Non-pigmented ciliary epithelial cell (primary cell): Measurements from ENCODE around the gene SFTPD.
"Not testable (repeated sequence)": the region's sequence is repeated elsewhere in the genome, so short reads cannot be mapped to it uniquely, and the experiment has no call there.

Experiments used
- DNase-seq: peaks from one replicate; pipeline ENCODE4 v3.0.0-alpha.2; 2010; ENCODE audit warnings: low read depth

SFTPD gene

GRCh38 chr10:79948976-79949722, at the start of gene SFTPD:
SFTPD (minus strand) TSS chr10:79949105; CDS start chr10:79946659, 2,446 bp downstream.
- no peak for DNase-seq

- DNase-seq: no peak
Measured at GRCh38 chr10:79995979-79996634, 47.2 kb upstream of the SFTPD start.

GRCh38 chr10:79994556-79994955, 45.7 kb upstream of the SFTPD start:
- DNase-seq: no peak

DNA sequence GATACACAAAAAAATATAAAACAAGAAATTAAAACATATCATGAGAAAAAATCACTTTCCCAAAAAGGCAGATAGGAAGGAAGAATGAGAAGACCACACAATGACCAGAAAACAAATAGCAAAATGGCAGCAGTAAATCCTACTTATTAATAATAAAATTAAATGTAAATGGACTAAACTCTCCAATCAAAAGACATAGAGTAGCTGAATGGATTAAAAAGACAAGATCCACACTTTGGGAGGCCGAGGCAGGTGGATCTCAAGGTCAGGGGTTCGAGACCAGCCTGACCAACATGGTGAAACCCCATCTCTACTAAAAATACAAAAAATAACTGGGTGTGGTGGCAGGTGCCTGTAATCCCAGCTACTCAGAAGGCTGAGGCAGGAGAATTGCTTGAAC, 39.3 kb upstream of the SFTPD start:
- DNase-seq: not testable (repeated sequence)

- not testable (repeated sequence) for DNase-seq
Measured at GRCh38 chr10:79986661-79987060, 37.8 kb upstream of the SFTPD start.

GRCh38 chr10:79985481-79986072, 36.7 kb upstream of the SFTPD start:
- DNase-seq: no peak

- no peak for DNase-seq
Measured at GRCh38 chr10:79984851-79985250, 35.9 kb upstream of the SFTPD start.

DNA sequence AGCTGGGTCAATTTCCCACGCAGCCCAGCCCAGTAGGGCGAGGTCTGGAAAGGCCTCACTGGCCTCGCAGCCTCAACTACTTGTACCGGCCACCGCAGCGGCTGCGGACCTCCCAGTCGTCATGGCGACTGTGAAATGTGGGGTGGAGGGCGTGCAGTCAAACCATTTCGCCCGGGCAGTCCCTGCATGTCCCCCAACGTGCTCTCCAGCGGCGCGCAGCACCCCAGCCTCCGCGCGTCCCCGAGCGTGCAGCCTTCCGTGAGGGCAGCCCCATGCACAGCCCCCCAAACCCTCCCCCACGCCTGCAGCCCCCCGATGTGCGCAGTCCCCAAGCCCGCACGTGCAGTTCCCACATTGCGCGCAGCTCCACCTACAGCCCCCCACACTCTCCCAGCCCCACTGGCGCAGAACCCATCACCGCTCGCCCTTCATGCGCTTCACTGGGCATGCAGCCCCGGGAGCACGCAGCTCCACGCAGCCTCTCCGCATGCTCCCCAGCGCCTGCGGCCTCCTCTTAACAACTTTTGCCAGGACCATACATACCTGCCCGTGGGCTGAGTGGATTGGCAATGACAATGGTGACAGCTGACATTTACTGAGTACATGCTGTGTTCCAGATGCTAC, 34.5 kb upstream of the SFTPD start:
- no peak for DNase-seq

DNA sequence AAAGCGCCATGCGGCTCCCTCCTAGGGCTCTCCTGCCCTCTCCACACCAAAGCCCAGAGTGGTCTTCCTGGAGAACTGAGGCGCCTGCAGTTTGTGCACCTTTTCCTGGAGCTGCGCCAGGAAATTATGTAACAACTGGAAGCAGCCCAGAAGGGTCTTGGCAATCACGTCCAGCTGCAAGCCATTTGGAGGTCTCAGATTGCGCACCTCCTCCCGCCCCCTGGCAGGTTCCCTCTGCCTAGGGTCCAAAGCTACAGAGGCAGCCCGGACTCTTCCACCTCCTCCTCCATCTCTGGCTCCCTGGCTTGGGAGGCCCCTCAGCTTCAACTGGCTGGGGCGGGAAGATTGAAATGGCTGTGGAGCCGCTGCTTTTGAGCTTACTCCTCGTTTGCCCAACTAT, 34.0 kb upstream of the SFTPD start:
- no peak for DNase-seq

- DNase-seq: no peak
Measured at GRCh38 chr10:79982362-79982800, 33.5 kb upstream of the SFTPD start.

DNA sequence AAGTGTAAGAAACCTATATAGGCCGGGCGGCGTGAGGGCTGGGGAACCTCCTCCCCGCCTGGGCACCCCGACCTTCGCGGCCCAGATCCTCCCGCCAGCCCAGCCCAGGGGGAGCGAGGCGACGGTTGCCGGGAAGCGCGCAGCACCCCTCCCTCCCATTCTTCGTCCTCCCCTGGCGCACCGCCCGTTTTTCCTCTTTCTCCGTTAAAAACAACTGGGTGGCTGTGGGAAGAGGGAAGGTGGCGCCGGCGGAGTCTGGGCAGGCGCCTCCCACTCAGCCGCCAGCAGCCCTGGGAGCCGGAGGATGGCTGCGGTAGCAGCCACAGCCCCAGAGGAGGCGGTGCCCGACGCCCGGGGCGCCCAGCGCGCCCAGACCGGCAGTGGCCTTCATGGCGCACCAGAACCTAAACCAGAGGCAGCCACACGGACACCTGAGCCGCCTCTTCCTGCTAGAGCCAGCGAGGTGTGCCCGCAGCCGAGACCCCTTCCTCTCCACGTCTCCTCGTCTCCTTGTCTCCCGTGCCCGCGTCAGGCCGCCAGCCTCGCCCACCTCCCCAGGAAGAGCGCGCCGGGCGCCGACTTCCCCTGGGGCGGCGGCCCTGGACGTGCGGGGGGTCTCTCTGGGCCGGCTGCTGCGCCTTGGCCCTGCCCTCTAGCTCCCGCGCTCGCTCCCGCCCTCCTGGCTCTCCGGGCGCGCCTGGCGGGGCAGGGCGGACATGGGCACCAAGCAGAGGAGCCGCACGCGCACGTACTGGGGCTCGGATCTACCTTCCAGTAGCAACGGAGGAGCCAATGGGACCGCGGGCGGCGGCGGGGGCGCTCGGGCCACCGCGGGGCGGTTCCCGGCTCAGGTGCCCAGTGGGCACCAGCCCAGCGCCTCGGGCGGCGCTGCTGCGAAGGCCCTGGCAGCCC, 32.8 kb upstream of the SFTPD start:
- no peak for DNase-seq

DNA sequence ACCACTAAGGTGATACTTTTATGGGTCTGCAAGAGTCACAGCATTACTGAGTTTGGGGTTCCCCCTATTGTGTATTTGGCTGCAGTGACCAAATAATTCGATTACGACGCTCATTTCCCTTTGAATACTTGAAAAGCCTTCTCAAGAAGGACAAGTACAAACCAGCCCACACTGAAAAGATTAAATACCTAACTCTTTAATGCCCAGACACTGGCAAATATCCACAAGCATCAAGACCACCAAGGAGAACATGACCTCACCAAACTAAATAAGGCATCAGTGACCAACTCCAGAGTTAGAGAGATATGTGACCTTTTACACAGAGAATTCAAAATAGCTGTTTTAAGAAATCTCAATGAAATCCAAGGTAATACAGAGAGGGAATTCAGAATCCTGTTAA, 31.8 kb upstream of the SFTPD start:
- DNase-seq: no peak

DNA sequence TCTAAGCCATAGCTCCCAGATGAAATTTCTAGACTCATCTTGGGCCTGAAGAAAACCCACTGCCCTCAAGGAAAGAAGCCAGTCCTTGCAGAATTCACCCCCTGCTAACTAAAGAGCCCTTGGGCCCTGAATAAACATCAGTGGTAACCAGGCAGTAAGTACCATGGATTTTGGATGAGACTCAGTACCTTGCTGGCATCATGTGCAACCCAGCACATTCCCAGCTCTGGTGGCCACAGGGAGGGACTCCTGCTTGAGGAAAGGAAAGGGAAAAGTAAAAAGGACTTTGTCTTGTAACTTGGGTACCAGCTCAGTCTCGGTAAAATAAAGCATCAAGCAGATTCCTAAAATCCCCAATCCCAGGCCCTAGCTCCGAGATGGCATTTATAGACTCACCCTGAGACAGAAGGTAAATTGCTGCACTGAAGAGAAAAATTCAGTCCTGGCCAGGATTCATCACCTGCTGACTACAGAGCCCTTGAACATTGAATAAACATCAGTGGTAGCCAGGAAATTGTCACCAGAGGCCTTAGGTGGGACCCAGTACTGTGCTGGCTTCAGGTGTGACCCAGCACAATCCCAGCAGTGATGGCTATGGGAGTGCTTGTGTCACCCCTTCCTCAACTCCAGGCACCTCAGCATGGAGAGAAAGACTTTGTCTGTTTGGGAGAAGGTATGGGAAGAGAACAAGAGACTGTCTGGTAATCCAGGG, 31.2 kb upstream of the SFTPD start:
- DNase-seq: no peak

DNA sequence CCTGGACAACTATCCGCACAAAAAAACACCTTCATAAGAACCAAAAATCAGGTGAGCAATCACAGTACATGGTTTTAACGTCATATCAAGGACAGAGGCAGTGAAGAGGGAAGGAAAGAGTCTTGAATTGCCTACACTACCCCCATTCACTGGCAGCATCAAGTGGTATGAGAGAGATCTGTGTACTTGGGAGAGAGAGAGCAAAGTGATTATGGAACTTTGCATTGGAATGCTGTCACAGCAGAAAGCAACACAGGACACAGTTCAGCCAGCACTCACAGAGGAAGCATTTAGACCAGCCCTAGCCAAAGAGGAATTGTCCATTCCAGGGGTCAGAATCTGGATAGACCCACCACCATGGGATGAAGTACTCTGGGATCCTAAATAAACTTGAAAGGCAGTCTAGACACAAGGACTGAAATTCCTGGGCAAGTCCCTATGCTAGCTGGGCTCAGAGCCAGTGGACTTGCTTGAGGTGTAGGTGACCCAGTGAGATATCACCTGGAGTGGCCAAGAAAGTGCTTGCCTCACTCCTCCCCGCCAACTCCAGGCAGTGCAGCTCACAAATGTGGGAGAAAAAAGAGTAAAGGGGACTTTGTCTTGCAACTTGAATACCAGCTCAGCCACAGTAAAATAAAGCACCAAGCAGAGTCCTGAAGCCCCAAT, 30.5 kb upstream of the SFTPD start:
- no peak for DNase-seq

DNA sequence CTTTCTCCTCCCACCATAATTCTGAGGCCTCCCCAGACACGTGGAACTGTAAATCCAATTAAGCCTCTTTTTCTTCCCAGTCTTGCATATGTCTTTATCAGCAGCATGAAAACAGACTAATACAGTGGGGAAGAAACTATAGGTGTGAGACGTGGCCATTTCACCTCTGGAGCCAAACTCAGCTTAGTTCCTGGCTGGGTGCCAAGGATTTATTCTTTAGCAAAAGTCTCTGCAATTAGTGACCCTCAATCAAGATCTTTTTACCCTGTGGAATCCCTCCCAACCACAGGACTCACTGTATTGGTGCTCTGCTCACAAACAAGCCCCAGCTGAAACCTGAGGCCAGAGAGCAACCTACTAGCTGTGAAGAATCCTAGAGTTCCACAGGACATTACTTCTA, 28.1 kb upstream of the SFTPD start:
- DNase-seq: no peak

DNA sequence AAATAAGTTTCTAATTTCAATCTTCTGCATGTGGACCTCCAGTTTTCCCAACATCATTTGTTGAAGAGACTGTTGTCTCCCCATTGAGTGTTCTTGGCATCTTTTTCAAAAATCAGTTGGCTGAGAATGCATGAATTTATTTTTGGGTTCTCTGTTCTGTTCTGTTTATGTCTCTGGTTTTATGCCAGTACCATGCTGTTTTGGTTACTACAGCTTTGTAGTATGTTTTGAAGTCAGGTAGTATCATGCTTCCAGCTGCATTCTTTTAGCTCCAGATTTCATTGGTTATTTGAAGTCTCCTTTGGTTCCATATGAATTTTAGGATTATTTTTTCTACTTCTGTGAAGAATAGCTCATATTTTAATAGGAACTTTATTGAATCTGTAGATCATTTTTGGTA, 21.2 kb upstream of the SFTPD start:
- DNase-seq: no peak

DNA sequence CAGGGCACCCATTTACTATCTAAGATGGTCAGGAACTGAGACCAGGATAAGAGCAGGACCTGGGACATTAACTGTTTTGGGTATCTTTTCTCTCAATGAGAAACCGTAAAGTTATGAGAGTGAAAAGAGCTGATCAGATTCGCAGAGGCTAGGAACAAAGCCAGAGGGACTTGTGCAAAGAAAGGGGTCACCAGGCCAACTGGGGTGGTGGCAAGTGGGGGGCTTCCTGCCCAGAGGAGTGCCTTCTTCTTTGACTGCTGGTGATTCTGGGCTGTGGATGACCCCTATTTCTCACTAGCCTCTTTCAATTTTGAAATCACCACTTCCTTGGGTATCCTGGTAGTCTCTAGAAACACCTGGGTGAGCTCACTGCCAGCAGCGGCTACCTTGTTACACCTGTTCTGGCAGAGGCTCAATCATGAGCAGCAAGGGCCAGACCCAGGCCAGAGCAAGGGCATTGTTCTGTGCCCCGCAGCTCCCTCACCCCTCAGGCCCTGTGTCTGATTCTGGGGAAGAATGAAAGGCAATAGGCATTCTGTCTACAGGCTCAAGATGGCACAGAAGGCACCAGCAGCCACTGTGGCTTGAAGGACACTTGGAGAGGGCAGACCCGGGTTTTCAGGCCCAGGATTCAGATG, 999 bp downstream of the SFTPD start:
- no peak for DNase-seq

- DNase-seq: no peak
Measured at GRCh38 chr10:79947083-79947415, 1.9 kb downstream of the SFTPD start.

DNA sequence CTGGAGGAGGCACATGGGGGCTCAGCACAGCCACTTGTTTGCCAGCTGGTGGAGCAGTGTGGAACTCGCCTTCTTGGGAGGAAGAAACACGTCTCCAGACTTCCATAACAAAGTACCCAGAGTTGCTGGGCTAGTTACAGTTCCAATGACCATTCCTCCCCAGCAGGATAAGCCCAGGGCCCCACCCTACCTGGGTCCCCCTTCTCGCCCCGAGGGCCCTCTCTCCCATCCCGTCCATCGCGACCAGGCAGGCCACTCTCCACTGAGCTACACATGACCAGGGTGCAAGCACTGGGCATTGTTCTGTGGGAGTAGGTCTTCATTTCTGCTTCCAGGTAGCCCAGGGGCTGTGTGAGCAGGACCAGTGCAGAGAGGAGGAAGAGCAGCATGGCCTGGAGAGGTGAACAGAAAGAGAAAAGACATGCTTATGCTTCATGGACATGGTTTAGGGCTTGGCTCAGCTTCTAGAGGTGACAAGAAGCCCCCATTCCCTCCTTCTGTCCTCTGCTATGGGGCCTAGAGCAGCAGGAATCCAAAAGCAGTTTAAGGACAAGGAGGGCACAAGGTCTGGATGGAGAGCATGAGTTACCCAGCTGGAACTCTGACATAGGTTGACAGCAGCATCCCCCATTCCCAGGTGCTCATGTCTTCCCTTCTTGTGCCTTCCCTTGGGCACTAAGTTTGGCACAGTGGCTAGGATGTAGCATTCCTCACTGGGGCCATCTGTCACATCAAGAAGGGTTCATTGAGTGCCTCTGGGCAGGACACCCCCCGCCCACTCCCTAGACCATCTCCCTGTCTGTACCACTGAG, 2.4 kb downstream of the SFTPD start:
- no peak for DNase-seq
